Measurements from ENCODE around the gene JAGN1.

The JAGN1 gene

GRCh38 chr3:9932535-9932842 is 42.1 kb downstream of the JAGN1 start:
- Histone ChIP-seq H3K9ac (ENCODE audit: low read length) (peak overlapping the region; percentile 74), H3K79me2 (ENCODE audit: insufficient read depth, low read length) (no peaks in the 10 kb centered on the region), H4K20me1 (ENCODE audit: low read depth, low read length) (no peaks in the 10 kb centered on the region), H3K9me2 (replicated peaks; ENCODE audit: insufficient read depth, low read length) (no peaks in the 10 kb centered on the region), H3K36me3 (ENCODE audit: low read length) (no peaks in the 10 kb centered on the region), H3F3A (ENCODE audit: insufficient read depth) (0 out of 2 replicates have a peak, but pooled peaks cover 4% of the 10 kb centered on the region), H3K27ac (ENCODE audit: low read depth, low read length) (no peak overlapping the region), H3K4me2 (ENCODE audit: low read depth, low read length, poor library complexity, severe bottlenecking) (peak overlapping the region; percentile 69), H3K4me3 (ENCODE audit: insufficient read depth, low read length, poor library complexity, severe bottlenecking) (peak overlapping the region; percentile 74), H3K9me3 (ENCODE audit: insufficient read depth, low read length) (no peaks in the 10 kb centered on the region), H3K27me3 (ENCODE audit: low read length) (no peaks in the 10 kb centered on the region), H2AFZ (ENCODE audit: low read depth, low read length, severe bottlenecking) (peak overlapping the region; percentile 83)
- no peak for TF ChIP-seq EZH2phosphoT487 (conservative IDR thresholded peaks at IDR 0.05; ENCODE audit: low read length)

- peak overlapping the region; percentile 69 for H3K4me2 ChIP-seq (ENCODE audit: low read depth, low read length, poor library complexity, severe bottlenecking)
- H3K4me3 ChIP-seq (ENCODE audit: insufficient read depth, low read length, poor library complexity, severe bottlenecking) = peak overlapping the region; percentile 74
- peak overlapping the region; percentile 74 for H3K9ac ChIP-seq (ENCODE audit: low read length)
- H3K79me2 ChIP-seq (ENCODE audit: insufficient read depth, low read length) = no peaks in the 10 kb centered on the region
- no peaks in the 10 kb centered on the region for H3K9me3 ChIP-seq (ENCODE audit: insufficient read depth, low read length)
- H2AFZ ChIP-seq (ENCODE audit: low read depth, low read length, severe bottlenecking) = peak overlapping the region; percentile 83
- no peaks in the 10 kb centered on the region for H3K9me2 ChIP-seq (replicated peaks; ENCODE audit: insufficient read depth, low read length)
- no peaks in the 10 kb centered on the region for H3K27me3 ChIP-seq (ENCODE audit: low read length)
- H4K20me1 ChIP-seq (ENCODE audit: low read depth, low read length) = no peaks in the 10 kb centered on the region
- 0 out of 2 replicates have a peak, but pooled peaks cover 4% of the 10 kb centered on the region for H3F3A ChIP-seq (ENCODE audit: insufficient read depth)
- TF ChIP-seq EZH2phosphoT487 (conservative IDR thresholded peaks at IDR 0.05; ENCODE audit: low read length) (no peak), CTCF (IDR thresholded peaks at IDR 0.05; ENCODE audit: insufficient read depth, low read length, poor library complexity, severe bottlenecking) (peak; percentile 65)
- H3K36me3 ChIP-seq (ENCODE audit: low read length) = no peaks in the 10 kb centered on the region
- peak overlapping the region; percentile 64 for H3K27ac ChIP-seq (ENCODE audit: low read depth, low read length)
Measured at GRCh38 chr3:9932843-9933560, 42.6 kb downstream of the JAGN1 start.

GRCh38 chr3:9933561-9934234 is 43.3 kb downstream of the JAGN1 start, which contains the start of gene CRELD1:
CRELD1 (plus strand) TSS chr3:9933834; CDS start chr3:9934439, 605 bp downstream.
- Histone ChIP-seq H3K79me2 (ENCODE audit: insufficient read depth, low read length) (no peaks in the 10 kb centered on the region), H3K36me3 (ENCODE audit: low read length) (no peaks in the 10 kb centered on the region), H3K4me2 (ENCODE audit: low read depth, low read length, poor library complexity, severe bottlenecking) (peak within 1 kb of the TSS; percentile 82), H3K9me3 (ENCODE audit: insufficient read depth, low read length) (no peaks in the 10 kb centered on the region), H3F3A (ENCODE audit: insufficient read depth) (0 out of 2 replicates have a peak, but pooled peaks cover 4% of the 10 kb centered on the region), H3K9me2 (replicated peaks; ENCODE audit: insufficient read depth, low read length) (no peaks in the 10 kb centered on the region), H2AFZ (ENCODE audit: low read depth, low read length, severe bottlenecking) (peak within 1 kb of the TSS; percentile 86), H3K4me3 (ENCODE audit: insufficient read depth, low read length, poor library complexity, severe bottlenecking) (peak within 1 kb of the TSS; percentile 74), H3K27me3 (ENCODE audit: low read length) (no peaks in the 10 kb centered on the region), H3K9ac (ENCODE audit: low read length) (peak within 1 kb of the TSS; percentile 74), H3K27ac (ENCODE audit: low read depth, low read length) (peak within 1 kb of the TSS; percentile 64), H4K20me1 (ENCODE audit: low read depth, low read length) (no peaks in the 10 kb centered on the region)
- no peak for TF ChIP-seq CTCF (IDR thresholded peaks at IDR 0.05; ENCODE audit: insufficient read depth, low read length, poor library complexity, severe bottlenecking)

GRCh38 chr3:9934235-9934621 is 43.8 kb downstream of the JAGN1 start:
- Histone ChIP-seq H3F3A (ENCODE audit: insufficient read depth) (0 out of 2 replicates have a peak, but pooled peaks cover 4% of the 10 kb centered on the region), H3K27me3 (ENCODE audit: low read length) (no peaks in the 10 kb centered on the region), H3K79me2 (ENCODE audit: insufficient read depth, low read length) (no peaks in the 10 kb centered on the region), H3K4me2 (ENCODE audit: low read depth, low read length, poor library complexity, severe bottlenecking) (peak overlapping the region; percentile 82), H3K9me2 (replicated peaks; ENCODE audit: insufficient read depth, low read length) (no peaks in the 10 kb centered on the region), H3K27ac (ENCODE audit: low read depth, low read length) (peak overlapping the region; percentile 53), H2AFZ (ENCODE audit: low read depth, low read length, severe bottlenecking) (peak overlapping the region; percentile 86), H3K36me3 (ENCODE audit: low read length) (no peaks in the 10 kb centered on the region), H3K9me3 (ENCODE audit: insufficient read depth, low read length) (no peaks in the 10 kb centered on the region), H3K9ac (ENCODE audit: low read length) (peak overlapping the region; percentile 74), H3K4me3 (ENCODE audit: insufficient read depth, low read length, poor library complexity, severe bottlenecking) (peak overlapping the region; percentile 74), H4K20me1 (ENCODE audit: low read depth, low read length) (no peaks in the 10 kb centered on the region)
- peak; percentile 10 for TF ChIP-seq CTCF (IDR thresholded peaks at IDR 0.05; ENCODE audit: insufficient read depth, low read length, poor library complexity, severe bottlenecking)
- no peak for TF ChIP-seq EZH2phosphoT487 (conservative IDR thresholded peaks at IDR 0.05; ENCODE audit: low read length)
